ENCODE data around the gene MEGF11. TPM values are rescaled to one million over a fixed set of nuclear protein-coding genes. Genes with fewer than 3 reads are reported as not detected.

MEGF11 gene
- total and polyA plus RNA-seq, 3 experiments from 2014 or later = not detected

GRCh38 chr15:66222273-66223198 lies 31.0 kb downstream of the MEGF11 start:
- Mint-ChIP-seq H3K4me1 (no peaks in the 10 kb centered on the region), H3K36me3 (no peaks in the 10 kb centered on the region), H3K9me3 (no peaks in the 10 kb centered on the region), H3K27ac (no peak overlapping the region), H3K27me3 (peaks cover 8 to 23% of the 10 kb centered on the region in 2 donors), H3K4me3 (no peak overlapping the region)
- POLR2A ChIA-PET = no interaction called here
- H3K9me3 ChIP-seq (ENCODE audit: low read length) = no peaks in the 10 kb centered on the region
- no peak for DNase-seq
- H3K4me3 ChIP-seq (ENCODE audit: low read length) = no peak overlapping the region
- H3K27me3 ChIP-seq (ENCODE audit: insufficient read depth, low read length, poor library complexity, severe bottlenecking) = no peaks in the 10 kb centered on the region
- CTCF ChIA-PET = no interaction called here
- no peaks in the 10 kb centered on the region for H3K4me1 ChIP-seq (ENCODE audit: insufficient read depth, low read length)
- no peaks in the 10 kb centered on the region for H3K36me3 ChIP-seq (ENCODE audit: insufficient read depth, low read length)
- no peak overlapping the region for H3K27ac ChIP-seq (ENCODE audit: low read depth, low read length)

- H3K4me1 ChIP-seq (ENCODE audit: insufficient read depth, low read length) = no peaks in the 10 kb centered on the region
- no peak overlapping the region for H3K4me3 Mint-ChIP-seq
- ChIA-PET POLR2A (no interaction called here), CTCF (no interaction called here)
- DNase-seq = no peak
- no peaks in the 10 kb centered on the region for H3K9me3 ChIP-seq (ENCODE audit: low read length)
- H3K36me3 Mint-ChIP-seq = no peaks in the 10 kb centered on the region
- H3K27ac ChIP-seq (ENCODE audit: low read depth, low read length) = no peak overlapping the region
- no peaks in the 10 kb centered on the region for H3K4me1 Mint-ChIP-seq
- no peaks in the 10 kb centered on the region for H3K36me3 ChIP-seq (ENCODE audit: insufficient read depth, low read length)
- H3K4me3 ChIP-seq (ENCODE audit: low read length) = no peak overlapping the region
- H3K27ac Mint-ChIP-seq = peak overlapping the region in 1 of 8 donors; percentile 61
- H3K27me3 ChIP-seq (ENCODE audit: insufficient read depth, low read length, poor library complexity, severe bottlenecking) = no peaks in the 10 kb centered on the region
- no peaks in the 10 kb centered on the region for H3K9me3 Mint-ChIP-seq
- peaks cover 8 to 23% of the 10 kb centered on the region in 2 donors for H3K27me3 Mint-ChIP-seq
Measured at GRCh38 chr15:66221126-66221525, 32.4 kb downstream of the MEGF11 start.

GRCh38 chr15:66220601-66221000 lies 32.9 kb downstream of the MEGF11 start:
- H3K9me3 Mint-ChIP-seq = no peaks in the 10 kb centered on the region
- ChIA-PET POLR2A (no interaction called here), CTCF (no interaction called here)
- H3K4me1 Mint-ChIP-seq = no peaks in the 10 kb centered on the region
- H3K9me3 ChIP-seq (ENCODE audit: low read length) = no peaks in the 10 kb centered on the region
- DNase-seq = no peak
- H3K27me3 ChIP-seq (ENCODE audit: insufficient read depth, low read length, poor library complexity, severe bottlenecking) = no peaks in the 10 kb centered on the region
- H3K27me3 Mint-ChIP-seq = peaks cover 4 to 18% of the 10 kb centered on the region in 2 donors
- H3K4me3 ChIP-seq (ENCODE audit: low read length) = no peak overlapping the region
- H3K27ac Mint-ChIP-seq = no peak overlapping the region
- H3K4me3 Mint-ChIP-seq = no peak overlapping the region
- no peaks in the 10 kb centered on the region for H3K36me3 Mint-ChIP-seq
- no peaks in the 10 kb centered on the region for H3K4me1 ChIP-seq (ENCODE audit: insufficient read depth, low read length)
- H3K27ac ChIP-seq (ENCODE audit: low read depth, low read length) = no peak overlapping the region
- no peaks in the 10 kb centered on the region for H3K36me3 ChIP-seq (ENCODE audit: insufficient read depth, low read length)

- Histone ChIP-seq H3K27ac (ENCODE audit: low read depth, low read length) (no peak overlapping the region), H3K27me3 (ENCODE audit: insufficient read depth, low read length, poor library complexity, severe bottlenecking) (no peaks in the 10 kb centered on the region), H3K4me3 (ENCODE audit: low read length) (no peak overlapping the region), H3K9me3 (ENCODE audit: low read length) (no peaks in the 10 kb centered on the region), H3K36me3 (ENCODE audit: insufficient read depth, low read length) (no peaks in the 10 kb centered on the region), H3K4me1 (ENCODE audit: insufficient read depth, low read length) (no peaks in the 10 kb centered on the region)
- Mint-ChIP-seq H3K27me3 (peaks cover 3 to 22% of the 10 kb centered on the region in 2 donors), H3K4me1 (no peaks in the 10 kb centered on the region), H3K27ac (no peak overlapping the region), H3K36me3 (no peaks in the 10 kb centered on the region), H3K9me3 (no peaks in the 10 kb centered on the region), H3K4me3 (no peak overlapping the region)
- ChIA-PET POLR2A (no interaction called here), CTCF (no interaction called here)
- DNase-seq = no peak
Measured at GRCh38 chr15:66219339-66219738, 34.2 kb downstream of the MEGF11 start.

GRCh38 chr15:66216806-66217205 lies 36.7 kb downstream of the MEGF11 start:
- H3K27me3 Mint-ChIP-seq = peaks cover 2 to 12% of the 10 kb centered on the region in 2 donors
- no peaks in the 10 kb centered on the region for H3K9me3 ChIP-seq (ENCODE audit: low read length)
- POLR2A ChIA-PET = no interaction called here
- H3K36me3 ChIP-seq (ENCODE audit: insufficient read depth, low read length) = no peaks in the 10 kb centered on the region
- H3K4me1 ChIP-seq (ENCODE audit: insufficient read depth, low read length) = no peaks in the 10 kb centered on the region
- no peaks in the 10 kb centered on the region for H3K9me3 Mint-ChIP-seq
- no peaks in the 10 kb centered on the region for H3K36me3 Mint-ChIP-seq
- CTCF ChIA-PET = no interaction called here
- no peaks in the 10 kb centered on the region for H3K4me1 Mint-ChIP-seq
- no peak for DNase-seq
- no peak overlapping the region for H3K27ac ChIP-seq (ENCODE audit: low read depth, low read length)
- no peak overlapping the region for H3K27ac Mint-ChIP-seq
- H3K27me3 ChIP-seq (ENCODE audit: insufficient read depth, low read length, poor library complexity, severe bottlenecking) = no peaks in the 10 kb centered on the region
- no peak overlapping the region for H3K4me3 ChIP-seq (ENCODE audit: low read length)
- H3K4me3 Mint-ChIP-seq = no peak overlapping the region

GRCh38 chr15:66215811-66216210 lies 37.7 kb downstream of the MEGF11 start:
- Mint-ChIP-seq H3K36me3 (no peaks in the 10 kb centered on the region), H3K4me3 (no peak overlapping the region), H3K4me1 (no peaks in the 10 kb centered on the region), H3K9me3 (no peaks in the 10 kb centered on the region), H3K27ac (peak overlapping the region in 1 of 8 donors; percentile 68), H3K27me3 (peaks cover 0 to 4% of the 10 kb centered on the region in 2 donors)
- H3K9me3 ChIP-seq (ENCODE audit: low read length) = no peaks in the 10 kb centered on the region
- no peaks in the 10 kb centered on the region for H3K27me3 ChIP-seq (ENCODE audit: insufficient read depth, low read length, poor library complexity, severe bottlenecking)
- DNase-seq = no peak
- no peak overlapping the region for H3K4me3 ChIP-seq (ENCODE audit: low read length)
- no peaks in the 10 kb centered on the region for H3K36me3 ChIP-seq (ENCODE audit: insufficient read depth, low read length)
- POLR2A ChIA-PET = no interaction called here
- no peak overlapping the region for H3K27ac ChIP-seq (ENCODE audit: low read depth, low read length)
- H3K4me1 ChIP-seq (ENCODE audit: insufficient read depth, low read length) = no peaks in the 10 kb centered on the region
- CTCF ChIA-PET = no interaction called here

GRCh38 chr15:66214246-66214645 lies 39.3 kb downstream of the MEGF11 start:
- DNase-seq = no peak

GRCh38 chr15:66212563-66212921 lies 41.0 kb downstream of the MEGF11 start:
- H3K4me3 Mint-ChIP-seq = no peak overlapping the region
- H3K27me3 ChIP-seq (ENCODE audit: insufficient read depth, low read length, poor library complexity, severe bottlenecking) = no peaks in the 10 kb centered on the region
- ChIA-PET CTCF (no interaction called here), POLR2A (no interaction called here)
- H3K27ac ChIP-seq (ENCODE audit: low read depth, low read length) = no peak overlapping the region
- no peaks in the 10 kb centered on the region for H3K9me3 ChIP-seq (ENCODE audit: low read length)
- no peaks in the 10 kb centered on the region for H3K4me1 ChIP-seq (ENCODE audit: insufficient read depth, low read length)
- no peaks in the 10 kb centered on the region for H3K36me3 Mint-ChIP-seq
- DNase-seq = no peak
- no peaks in the 10 kb centered on the region for H3K9me3 Mint-ChIP-seq
- peaks cover 2 to 4% of the 10 kb centered on the region in 2 donors for H3K27me3 Mint-ChIP-seq
- no peak overlapping the region for H3K27ac Mint-ChIP-seq
- no peak overlapping the region for H3K4me3 ChIP-seq (ENCODE audit: low read length)
- H3K4me1 Mint-ChIP-seq = no peaks in the 10 kb centered on the region
- H3K36me3 ChIP-seq (ENCODE audit: insufficient read depth, low read length) = no peaks in the 10 kb centered on the region

More at GRCh38 chr15:66214246-66214645, 39.3 kb downstream of the MEGF11 start:
- no peaks in the 10 kb centered on the region for H3K4me1 ChIP-seq (ENCODE audit: insufficient read depth, low read length)
- ChIA-PET POLR2A (no interaction called here), CTCF (no interaction called here)
- H3K27me3 Mint-ChIP-seq = peaks cover 0 to 4% of the 10 kb centered on the region in 2 donors
- H3K9me3 Mint-ChIP-seq = no peaks in the 10 kb centered on the region
- H3K4me3 ChIP-seq (ENCODE audit: low read length) = no peak overlapping the region
- no peaks in the 10 kb centered on the region for H3K36me3 ChIP-seq (ENCODE audit: insufficient read depth, low read length)
- H3K4me3 Mint-ChIP-seq = no peak overlapping the region
- no peaks in the 10 kb centered on the region for H3K27me3 ChIP-seq (ENCODE audit: insufficient read depth, low read length, poor library complexity, severe bottlenecking)
- H3K9me3 ChIP-seq (ENCODE audit: low read length) = no peaks in the 10 kb centered on the region
- no peaks in the 10 kb centered on the region for H3K36me3 Mint-ChIP-seq
- no peak overlapping the region for H3K27ac Mint-ChIP-seq
- H3K4me1 Mint-ChIP-seq = no peaks in the 10 kb centered on the region
- H3K27ac ChIP-seq (ENCODE audit: low read depth, low read length) = no peak overlapping the region
